ENCODE data around the gene PPM1A.

The PPM1A gene

DNA sequence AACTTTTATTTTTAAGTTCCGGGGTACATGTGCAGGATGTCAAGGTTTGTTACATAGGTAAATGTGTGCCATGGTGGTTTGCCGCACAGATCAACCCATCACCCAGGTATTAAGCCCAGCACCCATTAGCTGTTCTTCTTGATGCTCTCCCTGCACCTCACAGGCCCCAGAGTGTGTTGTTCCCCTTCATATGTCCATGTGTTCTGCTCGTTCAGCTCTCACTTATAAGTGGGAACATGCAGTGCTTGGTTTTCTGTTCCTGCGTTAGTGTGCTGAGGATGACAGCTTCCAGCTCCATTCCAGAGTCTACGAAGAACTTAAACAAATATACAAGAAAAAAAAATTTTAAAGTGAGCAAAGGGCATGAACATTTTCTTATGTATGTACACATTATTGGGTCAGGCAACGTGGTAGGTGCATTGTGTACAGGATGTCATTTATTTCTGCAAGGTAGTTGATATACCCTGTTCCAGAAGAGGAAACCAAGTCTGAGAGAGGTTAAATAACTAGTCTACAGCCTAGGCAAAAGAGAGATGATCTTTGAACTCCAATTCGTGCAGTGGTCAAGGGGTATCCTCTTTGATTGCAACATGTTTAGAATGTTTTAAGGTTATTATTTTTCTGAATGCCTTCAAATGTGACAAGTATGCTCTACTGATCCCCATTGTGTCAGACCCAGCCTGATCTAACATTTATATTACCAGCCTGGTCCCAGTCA, 8.7 kb upstream of the PPM1A start:
- H3K9me3 ChIP-seq (ENCODE audit: control insufficient read depth, low read length): no peaks in the 10 kb centered on the region
- TF ChIP-seq, protein P1, sequence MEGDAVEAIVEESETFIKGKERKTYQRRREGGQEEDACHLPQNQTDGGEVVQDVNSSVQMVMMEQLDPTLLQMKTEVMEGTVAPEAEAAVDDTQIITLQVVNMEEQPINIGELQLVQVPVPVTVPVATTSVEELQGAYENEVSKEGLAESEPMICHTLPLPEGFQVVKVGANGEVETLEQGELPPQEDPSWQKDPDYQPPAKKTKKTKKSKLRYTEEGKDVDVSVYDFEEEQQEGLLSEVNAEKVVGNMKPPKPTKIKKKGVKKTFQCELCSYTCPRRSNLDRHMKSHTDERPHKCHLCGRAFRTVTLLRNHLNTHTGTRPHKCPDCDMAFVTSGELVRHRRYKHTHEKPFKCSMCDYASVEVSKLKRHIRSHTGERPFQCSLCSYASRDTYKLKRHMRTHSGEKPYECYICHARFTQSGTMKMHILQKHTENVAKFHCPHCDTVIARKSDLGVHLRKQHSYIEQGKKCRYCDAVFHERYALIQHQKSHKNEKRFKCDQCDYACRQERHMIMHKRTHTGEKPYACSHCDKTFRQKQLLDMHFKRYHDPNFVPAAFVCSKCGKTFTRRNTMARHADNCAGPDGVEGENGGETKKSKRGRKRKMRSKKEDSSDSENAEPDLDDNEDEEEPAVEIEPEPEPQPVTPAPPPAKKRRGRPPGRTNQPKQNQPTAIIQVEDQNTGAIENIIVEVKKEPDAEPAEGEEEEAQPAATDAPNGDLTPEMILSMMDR (IDR thresholded peaks at IDR 0.05): no peak
- no peak overlapping the region for H3K4me2 ChIP-seq (ENCODE audit: low read length)

DNA sequence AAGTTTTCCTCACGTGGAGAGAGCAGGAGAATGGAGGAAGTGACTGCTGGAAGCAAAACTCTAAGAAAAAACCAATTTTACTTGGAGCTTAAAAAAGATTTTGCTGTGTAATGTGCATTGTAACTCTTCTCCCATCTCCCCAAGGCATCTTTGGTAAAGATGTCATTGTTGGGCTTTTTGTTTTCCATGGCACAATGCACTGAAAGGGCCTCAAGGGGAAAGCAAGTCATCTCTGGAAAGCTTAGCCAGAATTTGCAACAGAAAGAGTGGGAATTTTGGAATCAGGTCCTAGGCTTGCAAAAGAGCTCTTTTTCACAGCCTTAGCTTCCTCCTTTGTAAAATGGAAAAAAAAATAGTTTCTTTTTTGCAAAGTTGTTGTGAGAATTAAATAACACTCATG, 7.9 kb upstream of the PPM1A start:
- TF ChIP-seq, protein P1 (IDR thresholded peaks at IDR 0.05): no peak
- Histone ChIP-seq H3K4me3 (ENCODE audit: low read depth, low read length) (no peak overlapping the region), H3K9ac (no peak overlapping the region), H3K27ac (no peak overlapping the region), H3K27me3 (ENCODE audit: control insufficient read depth, insufficient read depth, low read length) (no peaks in the 10 kb centered on the region), H3K79me2 (no peaks in the 10 kb centered on the region), H3K9me3 (ENCODE audit: control insufficient read depth, low read length) (no peaks in the 10 kb centered on the region), H3K4me2 (ENCODE audit: low read length) (no peak overlapping the region), H3K36me3 (ENCODE audit: control insufficient read depth, insufficient read depth, low read length) (no peaks in the 10 kb centered on the region), H2AFZ (no peak overlapping the region), H3K4me1 (no peaks in the 10 kb centered on the region)

More for the DNA sequence above, 8.7 kb upstream of the PPM1A start:
- Histone ChIP-seq H3K4me1 (no peaks in the 10 kb centered on the region), H3K27ac (no peak overlapping the region), H3K79me2 (no peaks in the 10 kb centered on the region), H2AFZ (no peak overlapping the region), H3K36me3 (ENCODE audit: control insufficient read depth, insufficient read depth, low read length) (no peaks in the 10 kb centered on the region), H3K4me3 (ENCODE audit: low read depth, low read length) (no peak overlapping the region), H3K27me3 (ENCODE audit: control insufficient read depth, insufficient read depth, low read length) (no peaks in the 10 kb centered on the region), H3K9ac (no peak overlapping the region)

DNA sequence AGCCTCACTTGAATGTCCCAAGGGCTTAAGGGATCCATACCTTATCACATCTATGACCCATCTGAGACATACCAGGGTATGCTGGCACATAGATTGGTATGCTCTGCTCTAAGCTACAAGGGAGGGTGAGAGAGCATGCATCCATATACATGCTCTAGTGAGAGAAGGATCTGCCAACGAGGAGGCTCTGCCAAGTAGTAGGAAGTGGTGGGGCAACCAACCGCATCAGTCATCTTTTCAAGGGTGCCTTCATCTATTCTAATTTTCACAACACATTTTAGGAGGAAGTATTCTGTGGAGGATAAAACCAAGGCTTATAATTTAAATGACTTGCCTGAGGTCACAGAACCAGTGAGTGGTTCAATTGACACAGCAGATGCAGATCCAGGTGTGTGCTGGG, 6.6 kb upstream of the PPM1A start:
- H3K9me3 ChIP-seq (ENCODE audit: control insufficient read depth, low read length): no peaks in the 10 kb centered on the region
- H3K4me1 ChIP-seq: no peaks in the 10 kb centered on the region
- no peak overlapping the region for H2AFZ ChIP-seq
- H3K27me3 ChIP-seq (ENCODE audit: control insufficient read depth, insufficient read depth, low read length): no peaks in the 10 kb centered on the region
- no peak overlapping the region for H3K27ac ChIP-seq
- no peaks in the 10 kb centered on the region for H3K36me3 ChIP-seq (ENCODE audit: control insufficient read depth, insufficient read depth, low read length)
- no peak overlapping the region for H3K9ac ChIP-seq
- TF ChIP-seq, protein P1 (IDR thresholded peaks at IDR 0.05): no peak
- H3K4me2 ChIP-seq (ENCODE audit: low read length): no peak overlapping the region
- H3K79me2 ChIP-seq: no peaks in the 10 kb centered on the region
- H3K4me3 ChIP-seq (ENCODE audit: low read depth, low read length): no peak overlapping the region

DNA sequence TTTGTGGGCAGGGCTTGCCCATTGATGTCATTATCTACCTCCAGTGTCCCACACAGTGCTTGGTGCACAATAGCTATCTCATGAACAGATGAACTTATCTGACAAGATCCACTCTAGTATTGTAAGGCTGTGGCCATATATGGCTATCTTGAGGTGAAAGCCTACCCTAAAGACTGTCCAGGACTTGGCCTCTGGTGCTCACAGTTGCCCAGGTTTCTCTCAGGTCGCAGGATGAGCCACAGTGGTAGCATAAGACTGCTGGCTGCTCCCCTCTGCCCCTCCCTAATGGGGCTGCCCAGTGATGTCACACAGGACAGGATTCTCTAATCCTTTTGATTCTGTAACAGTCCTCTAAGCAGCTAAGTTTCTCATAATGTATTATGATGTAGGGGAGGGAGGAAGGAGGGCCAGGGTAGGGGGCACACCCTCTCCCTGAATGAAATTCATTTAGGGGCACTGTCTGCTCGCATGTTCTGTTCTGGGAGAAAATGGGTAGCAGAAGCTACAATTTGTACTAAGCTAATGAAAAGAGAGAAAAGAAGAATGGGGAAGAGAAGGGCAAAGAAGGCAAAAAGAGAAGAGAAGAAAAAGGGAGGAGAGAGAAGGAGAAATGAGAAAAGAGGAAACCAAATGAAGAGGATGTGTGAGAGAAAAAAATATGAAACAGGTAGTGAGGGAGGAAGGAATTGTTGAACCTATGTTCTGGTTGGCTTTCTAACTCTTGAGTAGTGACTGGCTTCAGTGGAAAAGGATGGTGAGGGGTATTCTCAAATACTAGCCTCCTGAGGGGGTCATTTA, 3.4 kb upstream of the PPM1A start:
- no peaks in the 10 kb centered on the region for H3K36me3 ChIP-seq (ENCODE audit: control insufficient read depth, insufficient read depth, low read length)
- H3K4me3 ChIP-seq (ENCODE audit: low read depth, low read length): no peak overlapping the region
- H3K9ac ChIP-seq: no peak overlapping the region
- TF ChIP-seq, protein P1 (IDR thresholded peaks at IDR 0.05): no peak
- H3K4me2 ChIP-seq (ENCODE audit: low read length): no peak overlapping the region
- H2AFZ ChIP-seq: no peak overlapping the region
- H3K9me3 ChIP-seq (ENCODE audit: control insufficient read depth, low read length): no peaks in the 10 kb centered on the region
- peaks cover 3% of the 10 kb centered on the region for H3K79me2 ChIP-seq
- no peak overlapping the region for H3K27ac ChIP-seq
- peaks cover 5% of the 10 kb centered on the region for H3K4me1 ChIP-seq
- H3K27me3 ChIP-seq (ENCODE audit: control insufficient read depth, insufficient read depth, low read length): no peaks in the 10 kb centered on the region
